Measurements from ENCODE around the gene RTL10.

The RTL10 gene

DNA sequence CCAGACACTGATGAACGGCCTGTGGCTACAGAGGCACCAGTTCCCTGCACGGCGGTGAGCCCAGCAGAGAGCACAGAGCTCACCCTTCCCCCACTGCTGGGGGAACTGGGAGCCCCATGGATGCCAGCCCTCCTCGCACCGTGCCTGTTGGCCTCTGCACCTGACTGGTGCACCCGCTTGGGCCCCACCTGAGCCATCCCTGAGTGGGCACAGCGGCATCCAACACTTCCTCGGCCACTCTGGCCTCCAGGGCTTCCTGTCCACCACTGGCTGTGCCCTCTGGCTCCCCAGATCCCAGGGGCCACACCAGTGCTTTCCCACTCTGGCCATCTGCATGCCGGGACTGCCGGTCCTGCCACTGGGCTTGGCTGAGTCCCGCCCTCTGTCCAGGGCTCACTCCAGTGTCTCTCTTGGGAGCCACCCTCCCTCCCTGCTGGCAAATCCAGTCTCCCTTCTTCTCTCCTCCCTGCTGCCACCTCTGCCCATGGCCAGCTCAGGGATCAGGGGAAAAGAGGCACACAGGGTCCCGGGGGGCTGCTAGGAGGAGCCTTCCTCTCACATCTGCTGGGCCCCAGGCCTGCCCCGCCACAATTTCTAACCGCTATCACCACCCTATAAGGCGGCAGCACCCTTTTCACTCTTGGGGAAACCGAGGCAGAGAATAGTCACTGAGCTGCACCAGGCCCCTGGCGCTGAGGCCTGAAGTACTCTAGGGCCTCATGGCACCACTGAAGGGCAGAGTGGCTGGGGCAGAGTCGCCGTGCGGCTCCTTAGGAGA lies 33.0 kb downstream of the RTL10 start:
- no peak for DNase-seq

GRCh38 chr22:19820880-19821522 lies 33.7 kb downstream of the RTL10 start:
- DNase-seq = no peak

DNA sequence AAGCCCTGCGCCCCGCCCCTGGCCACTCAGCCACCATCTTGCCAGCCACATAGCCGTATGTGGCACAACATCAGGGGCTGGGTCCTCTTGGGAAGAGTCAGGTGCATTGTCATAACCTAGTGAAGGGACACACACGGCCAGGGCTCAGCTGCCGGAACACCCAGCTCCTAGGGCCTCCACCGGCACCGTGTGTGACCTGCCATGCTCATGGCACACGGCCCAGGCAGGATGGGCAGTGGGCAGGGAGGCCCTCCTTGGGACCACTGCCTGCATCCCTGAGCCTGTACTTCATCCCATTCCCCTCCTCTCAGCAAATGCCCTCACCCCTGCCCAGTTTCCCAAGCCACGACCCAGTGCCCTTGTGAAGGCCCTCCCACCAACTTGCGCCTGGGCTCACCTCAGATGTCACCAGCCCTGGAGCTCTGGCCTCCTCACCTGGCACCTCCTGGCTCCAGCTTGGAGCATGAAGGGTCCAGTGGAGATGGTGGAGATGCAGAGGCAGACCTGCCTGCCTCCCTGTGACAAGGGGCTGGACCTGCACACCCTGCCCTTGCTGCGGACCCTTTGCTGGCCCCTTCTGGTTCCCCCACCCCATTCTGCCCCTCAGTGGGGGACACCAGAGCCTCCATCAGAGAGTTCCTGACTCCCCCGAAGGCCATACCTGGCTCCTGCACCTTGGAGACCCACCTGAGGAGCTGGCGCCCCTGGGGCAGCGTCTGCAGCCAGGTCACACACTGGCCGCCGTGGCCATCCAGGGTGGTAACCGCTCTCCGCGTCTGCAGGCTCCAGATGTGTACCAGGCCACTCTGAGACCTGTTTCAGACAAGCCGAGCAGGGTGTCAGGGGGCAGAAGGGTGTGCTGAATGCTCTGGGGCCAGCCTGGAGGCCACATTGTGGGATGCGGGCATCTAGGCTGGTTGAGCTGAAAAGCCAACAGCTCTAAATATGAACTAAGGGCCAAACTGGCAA lies 34.5 kb downstream of the RTL10 start:
- no peak for DNase-seq

- DNase-seq = no peak
Observed at GRCh38 chr22:19819208-19819910, 35.3 kb downstream of the RTL10 start.

- DNase-seq = no peak
Observed at GRCh38 chr22:19818324-19819207, 36.1 kb downstream of the RTL10 start.

GRCh38 chr22:19816372-19817119 lies 38.1 kb downstream of the RTL10 start:
- no peak for DNase-seq

- DNase-seq = no peak
Observed at GRCh38 chr22:19815823-19816290, 38.8 kb downstream of the RTL10 start.

- DNase-seq = no peak
Observed at GRCh38 chr22:19815093-19815822, 39.4 kb downstream of the RTL10 start.

DNA sequence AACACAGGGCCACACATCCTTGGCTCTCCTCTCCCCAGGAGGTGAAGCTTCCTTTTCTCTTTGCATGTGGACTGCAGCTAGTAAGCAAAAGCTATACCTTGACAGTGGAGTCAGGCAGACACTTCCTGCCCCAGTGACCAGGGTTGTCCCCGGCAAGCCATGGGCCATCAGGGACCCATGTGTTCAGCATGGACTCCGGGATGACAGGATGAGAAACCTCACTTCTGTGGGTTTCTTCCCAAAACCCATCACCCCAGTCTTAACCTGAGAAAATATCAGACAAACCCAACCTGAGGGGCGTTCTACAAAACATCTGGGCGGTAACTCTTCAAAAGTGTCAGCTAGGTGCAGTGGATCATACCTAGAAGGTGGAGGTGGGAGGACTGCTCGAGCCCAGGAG lies 40.2 kb downstream of the RTL10 start:
- DNase-seq = no peak

GRCh38 chr22:19812910-19813309 lies 41.8 kb downstream of the RTL10 start:
- DNase-seq = no peak

DNA sequence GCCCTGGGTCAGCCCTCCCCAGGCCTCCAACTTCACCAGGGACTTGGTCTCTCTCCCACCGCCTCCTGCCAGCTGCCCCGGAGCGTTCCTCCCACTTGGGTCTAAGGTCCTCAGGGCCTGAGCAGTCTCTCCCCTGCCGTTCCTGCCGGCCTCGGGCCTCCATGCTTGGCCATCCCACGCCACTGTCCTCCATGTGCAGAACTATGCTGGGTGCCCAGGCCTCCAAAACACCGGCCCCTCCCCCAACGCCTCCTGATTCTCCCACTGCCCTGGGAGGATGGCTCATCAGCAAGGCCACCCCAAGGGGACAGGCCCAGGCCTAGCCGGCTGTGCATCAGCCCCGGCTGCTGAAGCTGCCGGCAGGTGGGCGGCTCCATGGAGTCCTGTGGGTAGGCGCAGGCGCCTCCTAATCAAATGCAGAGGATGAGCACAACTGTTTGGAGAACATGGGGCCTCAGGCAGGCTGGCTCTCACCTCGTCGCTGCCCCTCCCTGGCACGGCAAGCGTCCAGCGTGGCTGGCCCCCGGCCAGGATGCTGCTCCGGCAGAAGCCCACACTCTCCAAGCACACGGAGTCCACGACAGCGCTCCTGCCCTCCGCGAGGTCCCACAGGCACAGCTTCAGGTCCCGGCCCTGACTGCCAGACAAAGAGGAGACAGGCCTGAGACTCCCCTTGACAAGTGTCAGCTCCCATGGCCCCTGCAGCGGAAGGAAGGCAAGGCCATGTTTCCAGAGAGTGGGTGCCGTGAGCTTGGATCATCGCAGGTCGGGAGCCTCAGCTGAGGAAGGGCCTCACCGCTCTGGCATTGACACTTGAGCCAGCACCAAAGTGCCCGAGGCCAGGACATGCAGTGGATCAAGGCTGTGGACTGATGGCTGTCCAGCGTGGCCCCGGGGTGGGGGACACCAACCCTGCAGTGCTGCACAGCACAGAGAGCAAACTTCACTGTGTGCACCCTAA lies 42.6 kb downstream of the RTL10 start:
- no peak for DNase-seq

GRCh38 chr22:19811211-19811621 lies 43.5 kb downstream of the RTL10 start:
- no peak for DNase-seq

DNA sequence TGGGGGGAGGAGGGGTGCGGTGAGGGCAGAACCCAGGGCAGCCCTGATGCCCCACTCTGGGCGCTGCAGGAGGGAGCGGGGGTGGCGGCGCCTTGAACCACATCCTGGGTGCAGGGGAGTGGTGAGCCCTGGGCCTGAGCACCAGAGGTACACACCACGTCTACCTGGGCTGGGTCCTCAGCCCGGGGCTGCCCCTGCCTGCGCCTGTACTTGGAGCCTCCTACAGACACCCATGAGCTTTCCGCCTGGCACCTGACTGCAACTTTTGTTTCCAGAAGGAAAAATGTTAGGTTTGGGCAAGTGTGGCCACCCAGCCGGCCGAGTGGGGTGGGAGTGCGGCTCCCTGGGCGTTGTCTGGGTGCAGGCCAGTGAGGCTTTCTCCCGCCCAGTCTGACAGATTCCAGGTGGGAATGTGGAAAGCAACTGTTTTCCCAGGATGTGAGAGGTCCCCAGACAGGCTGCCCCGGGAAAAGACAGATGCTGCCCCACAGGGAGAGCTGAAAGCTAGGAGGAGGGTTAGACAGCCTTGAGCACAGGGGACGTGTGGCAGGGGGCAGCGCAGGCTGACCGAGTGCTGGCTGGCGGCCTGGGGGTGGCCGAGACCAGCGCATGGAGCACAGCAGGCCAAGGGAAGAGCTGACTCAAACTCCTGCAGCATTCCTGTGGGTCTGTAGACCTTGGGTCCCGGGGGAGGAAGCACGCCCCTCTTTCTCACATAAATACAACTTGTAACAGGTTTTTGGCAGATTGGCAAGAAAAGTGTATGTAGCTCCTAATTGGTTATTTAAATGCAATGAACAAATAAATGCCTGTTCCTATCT lies 44.1 kb downstream of the RTL10 start:
- DNase-seq = no peak

- DNase-seq = no peak
Observed at GRCh38 chr22:19809741-19810140, 44.9 kb downstream of the RTL10 start.

GRCh38 chr22:19808873-19809478 lies 45.7 kb downstream of the RTL10 start:
- DNase-seq = no peak

- no peak for DNase-seq
Observed at GRCh38 chr22:19807914-19808872, 46.5 kb downstream of the RTL10 start.
